Measurements from ENCODE around the gene PFDN5.

PFDN5 gene

DNA sequence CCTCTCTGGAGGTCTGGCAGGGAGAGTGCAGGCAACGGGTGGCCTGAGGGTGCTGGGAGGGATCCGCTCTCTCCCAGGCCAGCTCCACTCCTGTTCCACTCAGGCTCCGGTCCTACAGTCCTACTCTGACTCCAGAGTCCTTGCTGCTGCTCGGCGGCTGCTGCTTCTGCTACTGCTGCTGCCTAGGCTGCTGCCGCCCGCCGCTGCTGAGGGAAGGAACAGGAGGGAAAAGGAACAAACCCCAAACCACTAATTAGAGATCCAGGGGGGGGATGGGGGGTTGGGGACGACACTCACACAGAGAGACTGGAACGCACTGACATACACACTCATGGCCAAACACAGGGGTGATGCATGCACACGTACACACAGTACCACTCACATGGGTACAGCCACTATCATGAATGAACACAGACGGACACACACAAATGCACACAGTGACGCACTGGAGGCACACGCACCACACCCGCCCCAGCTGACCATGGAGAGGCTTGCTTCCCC, 40.9 kb downstream of the PFDN5 start, which contains the start of gene SP7:
TSS of gene SP7 (minus strand) at position 174 of the 501 bp plus-strand sequence. CDS start 708 bp downstream, outside the sequence.
- no peak within 1 kb of the TSS for H3K9ac ChIP-seq (ENCODE audit: low read depth in 1 of 2, low read length in 2 of 2)
- H3K4me3 ChIP-seq (ENCODE audit: low read depth in 1 of 2, low read length in 2 of 2): no peak within 1 kb of the TSS
- peaks cover 21 to 37% of the 10 kb centered on the region in 2 donors for H3K27me3 ChIP-seq (ENCODE audit: control insufficient read depth in 1 of 2, insufficient read depth in 2 of 2, low read length in 2 of 2)
- H3K9me3 ChIP-seq (ENCODE audit: control insufficient read depth in 1 of 2, low read length in 2 of 2): no peaks in the 10 kb centered on the region
- no peaks in the 10 kb centered on the region for H3K36me3 ChIP-seq (ENCODE audit: control insufficient read depth in 1 of 2, insufficient read depth in 2 of 2, low read length in 2 of 2)
- no peak within 1 kb of the TSS for H3K27ac ChIP-seq (ENCODE audit: low read depth, low read length)
- H3K4me1 ChIP-seq (ENCODE audit: control insufficient read depth in 1 of 2, insufficient read depth in 2 of 2, low read length in 2 of 2): no peaks in the 10 kb centered on the region

DNA sequence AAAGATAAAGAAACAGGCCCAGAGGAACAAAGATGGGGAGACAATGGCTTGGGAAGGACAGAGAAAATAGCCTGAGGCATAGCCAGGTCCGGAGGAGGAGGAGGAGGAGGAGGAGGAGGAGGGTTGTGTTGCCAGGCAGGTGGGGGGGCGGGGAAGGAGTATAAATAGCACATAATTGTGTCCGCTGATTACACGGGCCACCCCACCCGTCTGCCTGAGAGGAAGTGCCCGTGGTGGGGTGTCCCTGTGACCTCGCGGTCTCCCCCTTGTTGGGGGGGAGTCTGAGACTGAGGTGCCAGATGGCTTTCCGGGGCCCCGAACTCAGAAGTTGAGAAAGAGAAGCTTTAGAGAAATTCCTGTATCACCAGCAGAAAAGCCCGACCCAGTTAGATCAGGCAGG, 42.7 kb downstream of the PFDN5 start:
- no peak overlapping the region for H3K9ac ChIP-seq (ENCODE audit: low read depth in 1 of 2, low read length in 2 of 2)
- H3K27me3 ChIP-seq (ENCODE audit: control insufficient read depth in 1 of 2, insufficient read depth in 2 of 2, low read length in 2 of 2): peaks cover 21 to 37% of the 10 kb centered on the region in 2 donors
- no peak overlapping the region for H3K4me3 ChIP-seq (ENCODE audit: low read depth in 1 of 2, low read length in 2 of 2)
- no peaks in the 10 kb centered on the region for H3K4me1 ChIP-seq (ENCODE audit: control insufficient read depth in 1 of 2, insufficient read depth in 2 of 2, low read length in 2 of 2)
- no peaks in the 10 kb centered on the region for H3K36me3 ChIP-seq (ENCODE audit: control insufficient read depth in 1 of 2, insufficient read depth in 2 of 2, low read length in 2 of 2)
- H3K9me3 ChIP-seq (ENCODE audit: control insufficient read depth in 1 of 2, low read length in 2 of 2): no peaks in the 10 kb centered on the region
- no peak overlapping the region for H3K27ac ChIP-seq (ENCODE audit: low read depth, low read length)

DNA sequence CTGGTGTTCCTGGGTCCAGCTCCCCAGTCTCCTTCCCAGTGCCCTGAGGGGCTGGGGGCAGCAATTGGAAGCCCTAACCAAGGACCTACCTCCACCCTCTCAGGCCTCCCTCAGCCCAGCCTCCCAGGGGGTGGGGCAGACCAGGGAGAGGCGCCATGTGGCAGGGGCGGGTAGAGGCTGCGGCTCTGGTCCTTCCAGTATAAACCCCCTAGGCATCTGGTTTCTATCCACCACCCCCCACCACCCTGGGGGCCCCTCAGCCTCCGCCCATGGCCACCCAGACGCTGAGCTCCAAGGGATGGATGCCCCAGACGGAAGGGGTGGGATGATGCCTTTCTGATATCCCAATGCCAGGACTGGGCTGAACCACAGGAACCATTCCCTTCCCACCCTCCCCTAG, 43.6 kb downstream of the PFDN5 start:
- Histone ChIP-seq H3K27ac (ENCODE audit: low read depth, low read length) (no peak overlapping the region), H3K4me1 (ENCODE audit: control insufficient read depth in 1 of 2, insufficient read depth in 2 of 2, low read length in 2 of 2) (no peaks in the 10 kb centered on the region), H3K9me3 (ENCODE audit: control insufficient read depth in 1 of 2, low read length in 2 of 2) (no peaks in the 10 kb centered on the region), H3K4me3 (ENCODE audit: low read depth in 1 of 2, low read length in 2 of 2) (no peak overlapping the region), H3K36me3 (ENCODE audit: control insufficient read depth in 1 of 2, insufficient read depth in 2 of 2, low read length in 2 of 2) (no peaks in the 10 kb centered on the region), H3K9ac (ENCODE audit: low read depth in 1 of 2, low read length in 2 of 2) (no peak overlapping the region), H3K27me3 (ENCODE audit: control insufficient read depth in 1 of 2, insufficient read depth in 2 of 2, low read length in 2 of 2) (peaks cover 21 to 37% of the 10 kb centered on the region in 2 donors)

GRCh38 chr12:53340398-53340797, 45.1 kb downstream of the PFDN5 start:
- H3K9me3 ChIP-seq (ENCODE audit: control insufficient read depth in 1 of 2, low read length in 2 of 2): no peaks in the 10 kb centered on the region
- H3K27me3 ChIP-seq (ENCODE audit: control insufficient read depth in 1 of 2, insufficient read depth in 2 of 2, low read length in 2 of 2): peaks cover 21 to 40% of the 10 kb centered on the region in 2 donors
- no peak overlapping the region for H3K27ac ChIP-seq (ENCODE audit: low read depth, low read length)
- H3K36me3 ChIP-seq (ENCODE audit: control insufficient read depth in 1 of 2, insufficient read depth in 2 of 2, low read length in 2 of 2): no peaks in the 10 kb centered on the region
- no peak overlapping the region for H3K9ac ChIP-seq (ENCODE audit: low read depth in 1 of 2, low read length in 2 of 2)
- peaks cover 5% of the 10 kb centered on the region in 2 donors for H3K4me1 ChIP-seq (ENCODE audit: control insufficient read depth in 1 of 2, insufficient read depth in 2 of 2, low read length in 2 of 2)
- no peak overlapping the region for H3K4me3 ChIP-seq (ENCODE audit: low read depth in 1 of 2, low read length in 2 of 2)

- Histone ChIP-seq H3K9ac (ENCODE audit: low read depth in 1 of 2, low read length in 2 of 2) (no peak overlapping the region), H3K9me3 (ENCODE audit: control insufficient read depth in 1 of 2, low read length in 2 of 2) (no peaks in the 10 kb centered on the region), H3K4me1 (ENCODE audit: control insufficient read depth in 1 of 2, insufficient read depth in 2 of 2, low read length in 2 of 2) (peaks cover 9 to 14% of the 10 kb centered on the region in 2 donors), H3K27me3 (ENCODE audit: control insufficient read depth in 1 of 2, insufficient read depth in 2 of 2, low read length in 2 of 2) (peaks cover 4 to 16% of the 10 kb centered on the region in 2 donors), H3K36me3 (ENCODE audit: control insufficient read depth in 1 of 2, insufficient read depth in 2 of 2, low read length in 2 of 2) (no peaks in the 10 kb centered on the region), H3K4me3 (ENCODE audit: low read depth in 1 of 2, low read length in 2 of 2) (no peak overlapping the region), H3K27ac (ENCODE audit: low read depth, low read length) (no peak overlapping the region)
Observed at GRCh38 chr12:53343449-53343848, 48.1 kb downstream of the PFDN5 start.

GRCh38 chr12:53343969-53344368, 48.6 kb downstream of the PFDN5 start:
- Histone ChIP-seq H3K9ac (ENCODE audit: low read depth in 1 of 2, low read length in 2 of 2) (peak overlapping the region in 1 of 2 donors; percentile 33), H3K27me3 (ENCODE audit: control insufficient read depth in 1 of 2, insufficient read depth in 2 of 2, low read length in 2 of 2) (peaks cover 0 to 12% of the 10 kb centered on the region in 2 donors), H3K36me3 (ENCODE audit: control insufficient read depth in 1 of 2, insufficient read depth in 2 of 2, low read length in 2 of 2) (no peaks in the 10 kb centered on the region), H3K9me3 (ENCODE audit: control insufficient read depth in 1 of 2, low read length in 2 of 2) (no peaks in the 10 kb centered on the region), H3K27ac (ENCODE audit: low read depth, low read length) (no peak overlapping the region), H3K4me1 (ENCODE audit: control insufficient read depth in 1 of 2, insufficient read depth in 2 of 2, low read length in 2 of 2) (peaks cover 9 to 14% of the 10 kb centered on the region in 2 donors), H3K4me3 (ENCODE audit: low read depth in 1 of 2, low read length in 2 of 2) (no peak overlapping the region)

DNA sequence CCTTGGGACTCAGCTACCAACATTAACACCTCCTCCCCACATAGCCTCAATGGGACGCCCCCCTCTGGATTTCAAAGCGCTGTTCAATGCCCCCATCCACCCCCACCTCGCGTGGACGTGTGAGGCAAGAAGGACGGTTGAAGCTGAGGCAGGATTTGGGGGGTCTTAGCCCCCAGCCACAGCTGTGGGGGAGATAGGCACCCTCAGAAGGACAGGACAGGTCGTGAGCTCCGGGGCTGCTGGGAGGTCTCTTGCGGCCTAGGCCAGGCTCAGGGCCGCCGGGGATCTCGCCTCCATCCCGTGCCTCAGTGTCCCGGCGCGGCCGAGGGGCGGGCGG, 49.1 kb downstream of the PFDN5 start:
- Histone ChIP-seq H3K27me3 (ENCODE audit: control insufficient read depth in 1 of 2, insufficient read depth in 2 of 2, low read length in 2 of 2) (peaks cover 0 to 12% of the 10 kb centered on the region in 2 donors), H3K36me3 (ENCODE audit: control insufficient read depth in 1 of 2, insufficient read depth in 2 of 2, low read length in 2 of 2) (no peaks in the 10 kb centered on the region), H3K4me3 (ENCODE audit: low read depth in 1 of 2, low read length in 2 of 2) (peak overlapping the region; percentile 44 to 63), H3K9me3 (ENCODE audit: control insufficient read depth in 1 of 2, low read length in 2 of 2) (no peaks in the 10 kb centered on the region), H3K27ac (ENCODE audit: low read depth, low read length) (no peak overlapping the region), H3K4me1 (ENCODE audit: control insufficient read depth in 1 of 2, insufficient read depth in 2 of 2, low read length in 2 of 2) (peaks cover 9 to 14% of the 10 kb centered on the region in 2 donors), H3K9ac (ENCODE audit: low read depth in 1 of 2, low read length in 2 of 2) (peak overlapping the region; percentile 33 to 43)

GRCh38 chr12:53344824-53345485, 49.6 kb downstream of the PFDN5 start:
- Histone ChIP-seq H3K9me3 (ENCODE audit: control insufficient read depth in 1 of 2, low read length in 2 of 2) (no peaks in the 10 kb centered on the region), H3K4me1 (ENCODE audit: control insufficient read depth in 1 of 2, insufficient read depth in 2 of 2, low read length in 2 of 2) (peaks cover 9 to 14% of the 10 kb centered on the region in 2 donors), H3K36me3 (ENCODE audit: control insufficient read depth in 1 of 2, insufficient read depth in 2 of 2, low read length in 2 of 2) (no peaks in the 10 kb centered on the region), H3K27ac (ENCODE audit: low read depth, low read length) (no peak overlapping the region), H3K9ac (ENCODE audit: low read depth in 1 of 2, low read length in 2 of 2) (peak overlapping the region; percentile 32 to 63), H3K27me3 (ENCODE audit: control insufficient read depth in 1 of 2, insufficient read depth in 2 of 2, low read length in 2 of 2) (peaks cover 0 to 8% of the 10 kb centered on the region in 2 donors), H3K4me3 (ENCODE audit: low read depth in 1 of 2, low read length in 2 of 2) (peak overlapping the region; percentile 70 to 78)

DNA sequence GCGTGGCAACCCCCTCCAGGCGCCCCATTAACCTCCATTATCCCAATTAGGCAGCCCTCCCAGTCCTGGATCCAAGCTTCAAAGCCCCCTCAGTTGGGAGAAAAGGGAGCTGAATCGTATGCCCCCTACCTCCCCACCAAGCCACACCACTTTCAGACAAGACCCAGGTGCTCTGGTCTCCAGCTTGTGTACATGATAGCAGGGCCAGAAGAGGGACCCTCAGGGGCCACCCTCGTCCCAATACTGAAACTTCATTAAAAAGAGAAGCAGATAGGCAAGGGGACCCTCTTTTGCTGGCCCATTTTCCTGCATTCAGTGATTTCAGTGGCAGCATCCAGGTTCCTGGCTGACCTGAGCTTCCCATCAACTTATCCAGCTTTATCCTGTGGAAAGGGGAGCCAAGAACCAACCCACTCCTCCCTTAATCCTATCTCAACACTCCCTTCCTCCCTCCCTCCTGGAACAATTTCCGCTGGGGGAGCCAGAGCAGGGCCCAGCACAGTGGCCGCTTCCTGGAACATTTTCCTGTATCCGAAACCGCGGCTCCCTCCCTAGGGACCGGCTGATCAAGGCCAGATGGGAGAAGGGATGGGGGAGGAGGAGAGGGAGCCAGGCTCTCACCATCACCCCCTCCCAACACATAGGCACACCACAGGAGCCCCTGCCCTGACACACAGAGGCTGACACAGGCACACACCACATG, 50.3 kb downstream of the PFDN5 start:
- Histone ChIP-seq H3K27me3 (ENCODE audit: control insufficient read depth in 1 of 2, insufficient read depth in 2 of 2, low read length in 2 of 2) (peaks cover 0 to 4% of the 10 kb centered on the region in 2 donors), H3K27ac (ENCODE audit: low read depth, low read length) (no peak overlapping the region), H3K9me3 (ENCODE audit: control insufficient read depth in 1 of 2, low read length in 2 of 2) (no peaks in the 10 kb centered on the region), H3K9ac (ENCODE audit: low read depth in 1 of 2, low read length in 2 of 2) (peak overlapping the region in 1 of 2 donors; percentile 47), H3K4me3 (ENCODE audit: low read depth in 1 of 2, low read length in 2 of 2) (peak overlapping the region; percentile 70 to 78), H3K36me3 (ENCODE audit: control insufficient read depth in 1 of 2, insufficient read depth in 2 of 2, low read length in 2 of 2) (no peaks in the 10 kb centered on the region), H3K4me1 (ENCODE audit: control insufficient read depth in 1 of 2, insufficient read depth in 2 of 2, low read length in 2 of 2) (peaks cover 9 to 14% of the 10 kb centered on the region in 2 donors)

GRCh38 chr12:53346491-53346890, 51.1 kb downstream of the PFDN5 start:
- Histone ChIP-seq H3K4me1 (ENCODE audit: control insufficient read depth in 1 of 2, insufficient read depth in 2 of 2, low read length in 2 of 2) (peaks cover 9 to 14% of the 10 kb centered on the region in 2 donors), H3K9ac (ENCODE audit: low read depth in 1 of 2, low read length in 2 of 2) (no peak overlapping the region), H3K36me3 (ENCODE audit: control insufficient read depth in 1 of 2, insufficient read depth in 2 of 2, low read length in 2 of 2) (no peaks in the 10 kb centered on the region), H3K4me3 (ENCODE audit: low read depth in 1 of 2, low read length in 2 of 2) (no peak overlapping the region), H3K9me3 (ENCODE audit: control insufficient read depth in 1 of 2, low read length in 2 of 2) (no peaks in the 10 kb centered on the region), H3K27me3 (ENCODE audit: control insufficient read depth in 1 of 2, insufficient read depth in 2 of 2, low read length in 2 of 2) (peaks cover 0 to 4% of the 10 kb centered on the region in 2 donors), H3K27ac (ENCODE audit: low read depth, low read length) (no peak overlapping the region)

Measured in duodenal mucosa (tissue), 2 donors.